Renal cortical epithelial cell (primary cell): Measurements from ENCODE around the gene VPS51. TPM values are rescaled to one million over a fixed set of nuclear protein-coding genes. Genes with fewer than 3 reads are reported as not detected.

Experiments used
- DNase-seq: peaks from one replicate; pipeline ENCODE4 v3.0.0-alpha.2; 2011; ENCODE audit warnings: low read depth
- total RNA-seq: library from RNA; depleted of rRNA; stranded (reverse); fragments of >200 nt; gene quantifications from 2 replicates; pipeline ENCODE4 v1.2.3, GENCODE V29; 2014

VPS51 gene
- total RNA-seq, 1 donor from 2014 or later, result 180 TPM

DNA sequence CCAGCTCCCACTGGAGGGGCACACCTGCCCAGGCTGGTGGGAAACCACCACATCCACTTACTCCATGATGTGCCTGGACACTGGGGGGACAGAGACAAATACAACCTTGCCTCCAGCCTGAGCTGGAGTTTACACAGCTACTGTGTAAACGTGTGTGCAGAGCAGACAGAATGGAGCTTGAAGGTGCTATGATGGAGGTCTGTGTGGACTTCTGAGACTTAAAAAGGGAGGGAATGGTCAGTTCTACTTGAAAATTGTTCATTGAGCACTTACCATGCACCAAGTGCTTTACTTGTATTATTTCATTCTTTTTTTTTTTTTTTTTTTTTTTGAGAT is 23.4 kb upstream of the VPS51 start:
- no peak for DNase-seq

DNA sequence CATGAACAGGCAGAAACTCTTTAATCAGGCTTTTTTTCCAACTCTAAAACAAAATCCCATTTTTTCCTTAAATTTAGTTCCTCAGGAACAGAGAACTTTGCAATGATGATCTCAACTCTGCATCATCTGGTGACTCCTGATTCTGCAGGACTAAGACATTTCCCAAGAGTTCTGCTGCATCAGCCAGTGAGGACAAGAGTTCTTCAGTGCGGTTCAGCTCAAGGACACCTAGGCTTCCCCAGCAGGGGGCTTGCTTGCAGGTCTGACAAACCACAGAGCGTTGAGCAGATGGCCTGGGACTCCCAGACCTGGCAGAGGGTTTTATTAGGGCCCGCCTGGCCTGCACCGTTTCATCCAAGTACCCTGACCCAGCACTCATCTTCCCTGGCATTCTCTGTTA is 18.6 kb upstream of the VPS51 start:
- DNase-seq, result no peak

DNA sequence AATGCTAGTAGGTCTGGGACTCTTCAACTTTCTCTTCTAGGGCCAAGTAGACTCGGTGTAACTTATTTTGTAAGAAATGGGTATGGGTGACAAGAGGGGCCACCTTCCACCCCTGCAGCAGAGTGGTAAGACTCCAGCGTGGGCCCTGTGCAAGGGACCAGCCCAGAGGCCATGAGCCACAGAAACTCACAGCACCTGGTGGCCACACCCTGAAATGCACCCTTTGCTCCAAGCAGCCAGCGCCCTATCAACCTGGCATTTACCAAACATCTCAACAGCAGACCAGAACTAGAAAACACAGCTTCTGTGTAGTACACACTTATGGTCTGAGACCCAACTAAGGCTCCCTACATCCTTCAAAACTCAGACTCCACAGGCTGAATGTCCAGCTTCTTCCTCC is 17.9 kb upstream of the VPS51 start:
- peak; percentile 29 for DNase-seq

DNA sequence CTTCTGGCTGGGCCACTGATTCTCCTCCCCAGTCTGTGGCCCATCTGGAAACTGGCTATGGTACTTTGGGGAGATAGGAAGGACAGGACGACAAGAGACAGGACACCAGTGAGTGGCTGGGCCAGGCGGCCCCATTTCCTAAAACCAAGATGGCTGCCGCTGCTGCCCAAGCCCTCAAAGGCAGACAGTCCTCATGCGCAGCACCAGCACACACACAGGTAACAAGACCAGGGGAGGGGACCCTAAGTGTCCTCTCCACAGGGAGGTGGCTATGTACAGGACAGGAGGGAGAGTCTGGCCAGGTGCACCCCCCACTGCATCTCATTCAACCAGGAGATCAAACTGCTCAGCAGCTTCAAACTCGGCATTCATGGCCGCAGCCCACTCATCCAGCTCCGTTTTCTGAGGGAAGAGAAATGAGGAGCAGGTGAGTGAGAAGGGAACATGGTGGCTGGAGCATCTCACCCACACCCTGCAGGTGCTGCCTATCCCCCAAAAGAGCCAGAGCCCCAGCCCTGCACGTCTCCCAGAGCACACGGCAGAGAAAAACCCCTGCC is 17.1 kb upstream of the VPS51 start:
- no peak for DNase-seq

DNA sequence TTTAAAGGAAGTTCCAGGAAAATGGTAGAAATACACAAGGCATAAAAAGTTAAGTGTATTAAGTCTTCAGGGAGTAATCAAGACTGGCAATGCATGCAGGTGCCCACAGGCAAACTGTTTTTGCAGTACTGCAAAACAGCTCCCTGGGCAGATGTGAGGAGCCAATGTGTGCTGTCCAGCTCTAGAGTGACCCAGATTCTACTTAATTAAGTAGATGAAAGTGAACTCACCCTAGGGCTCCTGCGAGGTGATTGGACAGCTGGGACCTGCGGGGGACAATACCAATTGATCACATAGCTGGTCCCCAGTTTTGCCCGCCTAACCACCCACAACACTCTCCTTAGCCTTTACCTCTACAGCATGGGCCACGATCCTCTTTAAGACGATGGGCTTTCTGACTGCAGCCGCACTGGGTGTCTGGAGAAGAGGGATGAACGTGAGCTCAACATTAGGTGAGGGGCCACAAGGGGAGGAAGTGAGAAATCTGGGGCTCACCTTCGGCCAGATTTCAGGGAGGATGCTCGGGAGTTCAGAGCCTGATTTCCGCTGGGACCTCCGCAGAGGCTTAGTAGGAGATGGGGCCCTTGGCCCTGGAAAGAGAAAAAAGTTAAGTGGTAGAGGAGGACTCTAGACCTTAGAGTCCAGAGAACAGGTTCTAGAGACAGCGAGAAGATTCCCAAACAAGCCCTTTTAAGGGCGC is 12.7 kb upstream of the VPS51 start:
- no peak for DNase-seq

DNA sequence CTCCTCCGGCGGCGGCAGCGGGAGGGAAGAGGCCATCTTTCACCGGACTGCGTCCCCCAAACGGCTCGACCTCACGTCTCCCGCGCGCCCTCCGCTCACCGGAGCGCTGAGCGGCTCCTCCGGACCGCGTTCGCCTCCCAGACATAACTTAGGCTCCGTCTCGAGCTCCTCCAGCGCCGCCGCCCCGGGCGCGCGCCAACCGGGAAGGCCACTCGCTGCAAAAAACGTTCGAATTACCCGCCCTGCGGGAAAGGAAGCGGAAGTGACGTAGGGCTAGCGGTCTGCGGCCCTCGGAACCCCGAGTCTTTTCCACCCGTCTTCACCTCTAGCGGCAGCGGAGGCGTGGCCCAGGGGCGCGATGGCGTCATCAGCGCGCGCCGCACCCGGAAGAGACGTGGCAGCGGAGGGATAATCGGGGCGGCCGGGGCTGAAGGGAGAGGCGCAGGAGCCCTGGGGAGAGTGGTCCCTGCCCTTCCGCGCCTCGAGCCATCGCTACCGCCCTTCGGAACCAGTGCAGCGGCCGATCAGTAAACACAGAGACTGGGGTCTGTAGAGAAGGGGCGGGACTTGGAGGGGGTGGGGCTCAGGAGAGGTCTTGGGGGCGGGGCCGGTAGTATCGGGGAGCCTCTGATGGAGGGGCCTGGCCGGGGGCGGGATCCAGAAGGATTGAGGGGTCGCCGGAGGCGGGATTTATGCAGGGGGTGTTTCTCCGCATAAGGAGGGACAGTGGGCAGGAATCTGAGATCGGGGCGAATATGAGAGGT is 12.0 kb upstream of the VPS51 start, which contains the start of the genes CDCA5 and ZFPL1:
TSS of gene CDCA5 (minus strand) at position 207 of the 764 bp plus-strand sequence. CDS start at position 145, 62 bp downstream.
TSS of gene ZFPL1 (plus strand) at position 389 of the 764 bp plus-strand sequence. CDS start 477 bp downstream, outside the sequence.
- DNase-seq, result peak; percentile 86

DNA sequence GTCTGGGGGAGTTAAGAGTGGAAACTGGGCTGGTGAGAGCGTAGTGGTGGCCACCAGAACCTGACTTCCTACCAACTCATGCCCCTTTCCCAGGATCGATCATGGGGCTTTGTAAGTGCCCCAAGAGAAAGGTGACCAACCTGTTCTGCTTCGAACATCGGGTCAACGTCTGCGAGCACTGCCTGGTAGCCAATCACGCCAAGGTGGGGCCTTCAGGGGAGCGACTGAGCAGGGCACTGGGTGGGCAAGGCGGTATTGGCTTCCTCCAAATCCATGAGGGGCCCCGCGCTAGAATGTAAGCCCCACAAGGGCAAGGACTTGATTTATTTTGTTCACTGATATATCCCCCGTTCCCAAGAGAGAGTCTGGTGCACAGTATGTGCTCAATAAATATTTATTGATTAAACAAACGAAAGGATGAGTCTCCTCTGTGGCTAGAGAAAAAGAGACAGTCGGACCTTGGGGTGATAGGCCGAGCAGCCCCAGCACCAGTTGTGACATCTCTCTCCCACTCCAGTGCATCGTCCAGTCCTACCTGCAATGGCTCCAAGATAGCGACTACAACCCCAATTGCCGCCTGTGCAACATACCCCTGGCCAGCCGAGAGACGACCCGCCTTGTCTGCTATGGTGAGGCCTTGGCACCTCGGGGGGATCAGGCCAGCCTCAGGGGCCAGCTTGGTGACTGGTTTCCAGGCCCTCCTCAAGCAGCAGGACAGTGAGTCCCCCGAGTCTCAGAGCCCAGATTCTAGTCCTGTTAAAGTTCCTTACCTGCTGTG is 11.2 kb upstream of the VPS51 start:
- no peak for DNase-seq

DNA sequence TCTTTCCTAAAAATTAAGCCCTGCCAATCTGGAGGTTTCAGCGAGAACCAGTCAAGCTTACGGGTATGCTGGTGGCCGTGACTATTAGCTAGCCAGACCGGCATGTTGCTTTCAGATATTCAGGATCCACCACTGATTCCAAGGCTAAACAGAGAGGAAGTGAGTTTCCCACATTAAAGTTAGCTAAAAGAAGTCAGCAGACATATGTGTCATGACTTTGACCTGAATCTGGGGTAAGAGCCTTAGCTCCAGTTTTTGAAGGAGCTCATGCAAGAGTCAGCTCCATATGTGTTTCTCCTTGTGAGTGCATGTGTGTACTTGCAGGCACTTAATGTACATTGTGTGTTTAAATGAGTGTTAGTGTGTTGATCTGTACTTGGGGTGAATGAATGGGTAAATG is 10.6 kb upstream of the VPS51 start:
- DNase-seq, result no peak

DNA sequence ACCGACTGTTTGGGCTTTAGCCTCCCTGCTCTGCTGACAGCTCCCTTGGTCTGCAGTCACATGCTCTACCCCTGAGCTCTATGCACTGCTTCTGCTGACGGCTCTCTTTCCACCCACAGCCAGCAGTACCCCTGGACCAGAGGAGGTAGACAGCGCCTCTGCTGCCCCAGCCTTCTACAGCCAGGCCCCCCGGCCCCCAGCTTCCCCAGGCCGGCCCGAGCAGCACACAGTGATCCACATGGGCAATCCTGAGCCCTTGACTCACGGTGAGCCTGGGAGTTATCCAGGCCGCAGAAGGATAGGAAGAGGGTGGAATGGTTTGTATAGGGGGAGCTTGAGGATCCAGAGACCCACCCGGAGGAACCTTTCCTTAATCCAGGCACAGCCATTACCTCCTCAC is 9.2 kb upstream of the VPS51 start:
- no peak for DNase-seq

DNA sequence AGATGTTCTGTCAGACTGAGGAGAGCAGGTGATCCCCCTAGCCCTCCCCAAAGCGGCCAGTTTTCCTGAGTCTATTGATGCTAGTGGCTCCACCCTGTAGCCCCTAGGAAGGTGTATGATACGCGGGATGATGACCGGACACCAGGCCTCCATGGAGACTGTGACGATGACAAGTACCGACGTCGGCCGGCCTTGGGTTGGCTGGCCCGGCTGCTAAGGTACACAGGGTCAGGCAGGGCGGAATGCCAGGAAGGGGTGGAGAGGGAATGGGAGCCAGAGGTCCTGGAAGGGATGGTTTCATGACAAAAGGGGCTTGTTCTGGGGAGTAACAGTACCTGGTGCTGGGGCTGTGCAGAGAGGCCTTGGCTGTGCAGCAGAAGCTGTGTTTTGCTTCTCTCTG is 8.8 kb upstream of the VPS51 start:
- DNase-seq, result no peak

DNA sequence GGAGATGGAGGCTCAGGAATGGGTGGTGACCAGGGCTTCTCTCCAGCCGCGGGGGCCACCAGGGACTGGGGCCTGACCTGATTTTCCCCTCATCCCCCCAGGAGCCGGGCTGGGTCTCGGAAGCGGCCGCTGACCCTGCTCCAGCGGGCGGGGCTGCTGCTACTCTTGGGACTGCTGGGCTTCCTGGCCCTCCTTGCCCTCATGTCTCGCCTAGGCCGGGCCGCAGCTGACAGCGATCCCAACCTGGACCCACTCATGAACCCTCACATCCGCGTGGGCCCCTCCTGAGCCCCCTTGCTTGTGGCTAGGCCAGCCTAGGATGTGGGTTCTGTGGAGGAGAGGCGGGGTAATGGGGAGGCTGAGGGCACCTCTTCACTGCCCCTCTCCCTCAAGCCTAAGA is 8.2 kb upstream of the VPS51 start:
- no peak for DNase-seq

DNA sequence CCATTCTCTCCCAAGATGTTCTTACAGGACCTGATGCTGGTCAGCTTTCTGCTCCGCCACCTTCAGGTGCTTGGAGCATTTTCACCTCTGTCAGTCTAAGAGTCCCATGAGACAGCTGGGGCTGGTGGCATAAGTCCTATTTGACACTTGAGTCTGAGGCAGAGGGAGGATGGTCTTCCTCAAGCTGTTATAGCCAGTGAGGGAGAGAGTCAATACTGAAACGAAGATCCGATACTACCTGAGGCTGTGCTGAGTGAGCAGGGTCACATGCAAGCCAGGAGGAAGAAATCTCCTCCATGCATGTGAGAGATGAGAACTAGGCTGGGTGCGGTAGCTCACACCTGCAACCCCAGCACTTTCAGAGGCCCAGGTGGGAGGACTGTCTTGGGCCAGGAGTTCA is 6.4 kb upstream of the VPS51 start:
- DNase-seq, result no peak

DNA sequence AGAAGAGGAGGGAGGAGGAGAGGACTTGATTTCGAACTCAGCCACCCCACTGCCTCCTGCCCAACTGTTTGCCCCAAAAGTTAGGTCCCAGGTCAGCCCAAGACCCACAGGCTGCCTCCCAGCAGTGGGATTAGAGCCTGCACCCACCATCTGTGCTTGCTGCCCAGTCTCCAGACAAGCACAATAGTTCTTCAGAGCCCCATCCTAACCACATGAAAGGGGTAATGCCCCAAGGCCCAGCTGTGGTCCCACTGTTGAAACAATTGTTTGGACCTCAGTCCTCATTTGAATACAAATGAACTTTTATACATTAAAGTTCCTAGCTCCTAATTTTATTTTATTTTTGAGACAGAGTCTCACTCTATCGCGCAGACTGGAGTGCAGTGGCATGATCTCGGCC is 5.4 kb upstream of the VPS51 start:
- no peak for DNase-seq

DNA sequence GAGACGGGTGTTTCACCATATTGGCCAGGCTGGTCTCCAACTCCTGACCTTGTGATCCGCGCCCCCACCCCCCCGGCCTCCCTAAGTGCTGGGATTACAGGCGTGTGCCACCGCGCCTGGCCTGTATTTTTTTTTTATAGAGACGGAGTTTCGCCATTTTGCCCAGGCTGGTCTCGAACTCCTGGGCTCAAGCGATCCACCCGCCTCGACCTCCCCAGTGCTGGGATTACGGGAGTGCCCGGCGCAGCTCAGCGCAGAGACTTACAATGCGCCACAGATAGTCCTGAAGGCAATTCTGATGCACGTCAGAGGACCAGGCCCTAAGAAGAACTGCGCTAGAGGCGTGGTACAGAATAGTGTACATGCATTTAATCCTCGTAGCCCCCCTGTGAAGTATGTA is 587 bp upstream of the VPS51 start:
- DNase-seq, result no peak

DNA sequence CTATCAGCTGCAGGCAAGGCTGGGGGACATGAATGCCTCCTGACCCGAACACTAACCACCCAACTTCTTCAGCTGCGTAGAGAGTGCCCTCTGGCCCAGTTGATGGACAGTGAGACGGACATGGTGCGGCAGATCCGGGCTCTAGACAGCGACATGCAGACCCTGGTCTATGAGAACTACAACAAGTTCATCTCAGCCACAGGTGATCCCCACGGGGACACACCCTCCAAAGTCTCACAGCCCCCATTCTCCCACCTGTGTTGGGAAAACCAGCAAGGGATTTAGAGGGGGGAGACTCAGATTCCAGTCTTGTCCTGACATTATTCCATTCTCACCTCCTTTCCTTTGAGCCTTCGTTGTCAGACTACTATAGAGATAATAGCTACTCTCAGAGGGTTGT is 912 bp downstream of the VPS51 start:
- DNase-seq, result no peak

DNA sequence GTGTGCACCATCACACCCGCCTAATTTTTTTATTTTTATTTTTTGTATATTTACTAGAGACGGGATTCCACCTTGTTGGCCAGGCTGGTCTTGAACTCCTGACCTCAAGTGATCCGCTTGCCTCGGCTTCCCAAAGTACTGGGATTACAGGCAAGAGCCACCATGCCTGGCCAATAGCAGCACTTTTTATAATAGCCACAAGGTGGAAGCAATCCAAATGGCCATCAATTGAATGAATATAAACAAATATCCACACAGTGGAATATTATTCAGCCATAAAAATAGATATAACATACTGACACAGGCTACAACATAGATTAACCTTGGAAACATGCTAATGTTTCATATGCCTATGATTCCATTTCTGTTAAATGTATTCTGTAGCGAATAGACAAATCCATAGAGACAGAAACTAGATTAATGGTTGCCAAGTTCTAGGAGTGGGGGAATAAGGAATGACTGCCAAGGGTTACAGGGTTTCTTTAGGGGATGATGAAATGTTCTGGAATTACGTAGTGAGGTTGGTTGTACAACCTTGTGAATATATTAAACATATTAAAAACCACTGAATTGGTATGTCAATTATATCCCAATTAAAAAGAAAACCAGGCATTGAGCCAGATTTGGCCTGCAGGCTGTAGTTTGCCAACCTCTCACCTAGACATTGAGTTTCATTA is 4.8 kb downstream of the VPS51 start:
- no peak for DNase-seq

DNA sequence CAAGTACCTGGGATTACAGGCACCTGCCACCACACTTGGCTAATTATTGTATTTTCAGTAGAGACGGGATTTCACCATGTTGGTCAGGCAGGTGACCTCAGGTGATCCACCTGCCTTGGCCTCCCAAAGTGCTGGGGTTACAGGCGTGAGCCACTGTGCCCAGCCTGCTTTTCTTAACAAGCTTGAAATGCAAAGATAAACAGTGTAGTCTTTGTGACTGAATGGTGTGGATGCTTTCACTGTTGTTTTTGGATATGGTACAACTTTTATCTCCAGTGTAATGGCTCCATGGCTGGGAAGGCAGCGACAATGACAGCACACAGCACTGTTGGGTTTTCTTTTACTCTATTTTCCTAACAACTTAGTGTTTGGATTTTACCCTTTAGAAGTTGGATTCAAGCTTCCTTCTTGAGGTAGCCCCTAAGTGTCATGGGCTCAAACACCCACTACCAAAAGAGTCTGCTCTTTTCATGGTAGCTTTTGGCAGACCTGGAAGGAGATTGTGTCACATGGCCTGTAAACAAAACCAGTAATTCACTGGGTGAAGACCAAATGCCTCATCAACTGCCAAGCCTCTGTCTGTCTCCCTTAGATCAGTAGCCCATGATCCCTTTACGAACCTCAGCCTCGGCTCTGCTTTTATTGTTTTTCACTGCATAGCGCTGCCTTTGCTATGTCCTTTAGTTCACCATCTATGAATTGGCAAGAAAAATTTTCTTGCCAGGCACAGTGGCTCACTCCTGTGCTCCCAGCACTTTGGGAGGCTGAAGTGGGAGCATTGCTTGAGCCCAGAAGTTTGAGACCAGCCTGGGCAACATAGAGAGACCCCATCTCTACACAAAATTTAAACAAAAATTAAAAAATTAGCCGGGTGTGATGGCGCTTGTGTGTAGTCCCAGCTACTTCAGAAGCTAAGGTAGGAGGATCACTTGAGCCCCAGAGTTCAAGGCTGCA is 6.4 kb downstream of the VPS51 start:
- DNase-seq, result no peak

DNA sequence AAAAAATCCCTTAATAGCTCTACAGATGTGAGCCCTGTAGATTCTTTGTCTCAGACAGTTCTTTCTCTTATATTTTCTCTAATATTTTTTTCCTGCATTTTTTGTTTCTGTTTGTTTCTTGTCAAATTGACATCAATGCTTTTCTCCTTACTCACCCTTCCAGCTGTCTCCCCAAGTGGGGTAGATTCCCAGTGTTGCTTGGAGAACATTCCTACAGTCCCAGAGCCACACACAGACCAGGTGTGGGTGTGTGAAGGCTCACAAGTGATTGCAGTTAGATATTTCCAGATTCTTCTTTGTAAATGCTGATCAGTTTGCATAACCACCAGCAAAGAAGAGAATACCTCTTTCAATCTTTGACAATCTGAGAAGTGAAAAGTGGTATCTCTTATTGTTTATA is 7.5 kb downstream of the VPS51 start:
- DNase-seq, result no peak

DNA sequence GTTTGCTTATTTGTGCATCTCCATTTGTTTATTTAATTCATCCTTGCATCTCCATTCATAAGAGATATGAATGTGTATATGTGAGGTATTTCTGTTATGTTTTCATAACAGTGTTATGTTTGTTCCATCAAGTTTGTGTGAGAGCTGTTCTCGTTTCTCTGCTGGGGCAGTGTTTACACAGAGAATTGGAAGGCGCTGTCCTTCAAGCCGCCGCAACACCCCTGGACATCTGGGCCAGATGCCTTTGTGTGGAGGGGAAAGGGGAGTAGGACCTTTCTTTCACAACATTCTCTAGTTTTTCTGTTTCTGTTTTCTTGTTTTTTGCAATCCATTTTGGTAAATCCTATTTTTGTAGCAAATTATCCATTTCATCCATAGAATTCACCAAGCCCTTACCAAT is 8.6 kb downstream of the VPS51 start:
- no peak for DNase-seq

DNA sequence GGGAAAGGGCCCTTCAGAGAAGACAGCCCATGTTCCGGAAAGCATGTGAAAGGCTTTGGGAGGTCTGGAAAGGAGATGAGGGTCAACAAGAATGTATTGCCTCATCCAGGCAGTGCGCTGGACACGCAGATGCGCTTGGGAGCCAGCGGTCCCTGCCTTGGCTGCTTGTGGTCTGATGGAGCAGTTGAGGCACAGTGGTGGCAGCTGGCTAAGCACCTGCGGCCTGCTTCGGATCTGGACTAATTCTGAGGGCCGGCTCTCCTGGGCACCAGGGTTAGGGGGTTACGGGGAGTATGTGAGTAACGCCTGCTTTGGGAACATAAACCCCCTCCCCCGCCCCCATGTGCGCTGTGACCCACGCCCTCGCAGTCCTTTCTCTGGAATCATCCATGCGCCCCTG is 11.1 kb downstream of the VPS51 start:
- DNase-seq, result no peak
